Suprapubic skin (tissue), 4 donors: ENCODE measurements around the gene COL4A4. TPM values are rescaled to one million over a fixed set of nuclear protein-coding genes. Genes with fewer than 3 reads are reported as not detected.

Experiments
- DNase-seq, 2 donors: peaks; one replicate each; pipeline ENCODE4 v3.0.0-alpha.2; 2019; ENCODE audit warnings: low spot score in 2 of 2
- H3K27ac ChIP-seq: fragments of 200-600 bp; sonication (generic); one replicate; pipeline ENCODE4 v1.5.1; 2019
- H3K27me3 ChIP-seq: fragments of 200-600 bp; sonication (generic); one replicate; pipeline ENCODE4 v1.5.1; 2019
- H3K36me3 ChIP-seq: fragments of 200-600 bp; sonication (generic); one replicate; pipeline ENCODE4 v1.5.1; 2019
- H3K4me1 ChIP-seq: fragments of 200-600 bp; sonication (generic); one replicate; pipeline ENCODE4 v1.5.1; 2019
- H3K4me3 ChIP-seq: fragments of 200-600 bp; sonication (generic); one replicate; pipeline ENCODE4 v1.5.1; 2019; ENCODE audit warnings: mild to moderate bottlenecking
- H3K9me3 ChIP-seq: fragments of 200-600 bp; sonication (generic); one replicate; pipeline ENCODE4 v1.5.1; 2019
- CTCF ChIP-seq, 2 donors: fragments of 200-600 bp in 1 of 2; fragments of 450-650 bp in 1 of 2; sonication (generic) in 1 of 2; IDR thresholded peaks; one replicate each; pipeline ENCODE4 v1.5.1; 2016 to 2019; ENCODE audit warnings: antibody characterized with exemption in 2 of 2, mild to moderate bottlenecking in 1 of 2, moderate library complexity in 1 of 2
- EP300 ChIP-seq: sonication (generic); formaldehyde crosslinking; IDR thresholded peaks from one replicate; pipeline ENCODE4 v1.6.1; 2017; ENCODE audit warnings: antibody characterized with exemption
- POLR2A ChIP-seq, 2 donors: fragments of 450-650 bp; IDR thresholded peaks; one replicate each; pipeline ENCODE4 v1.6.1; 2017; ENCODE audit warnings: antibody characterized with exemption in 2 of 2, mild to moderate bottlenecking in 2 of 2, moderate library complexity in 2 of 2
- POLR2AphosphoS5 ChIP-seq, 3 donors: sonication (generic); formaldehyde crosslinking; IDR thresholded peaks; one replicate each; pipeline ENCODE4 v1.6.1; 2017; ENCODE audit warnings: antibody characterized with exemption in 3 of 3
- WGBS: methylation state at CpG from one replicate; pipeline ENCODE4 v1.1.5; 2018; 5-methylcytosine and 5-hydroxymethylcytosine counted together
- total RNA-seq, 4 donors: library from RNA; depleted of rRNA; stranded (reverse); fragments of >200 nt; gene quantifications; one replicate each; pipeline ENCODE4 v1.1.0, GENCODE V29; 2016

The COL4A4 gene
- total RNA-seq, 4 donors from 2014 or later, result 0.16 to 0.25 (median 0.23) TPM

- TF ChIP-seq CTCF (IDR thresholded peaks at IDR 0.05) (no peak), EP300 (no peak), POLR2A (IDR thresholded peaks at IDR 0.05) (no peak), POLR2AphosphoS5 (IDR thresholded peaks at IDR 0.05) (no peak)
- H3K36me3 ChIP-seq, result peaks cover 22% of the 10 kb centered on the region
- no peak overlapping the region for H3K27ac ChIP-seq
- H3K9me3 ChIP-seq, result no peaks in the 10 kb centered on the region
- no peak overlapping the region for H3K4me3 ChIP-seq
- peaks cover 6% of the 10 kb centered on the region for H3K4me1 ChIP-seq
- 77% methylated on average over 15 of the region's 15 CpGs for WGBS
- no peaks in the 10 kb centered on the region for H3K27me3 ChIP-seq
- DNase-seq, result no peak
Observed at GRCh38 chr2:226995625-226996041, 168.4 kb downstream of the COL4A4 start.

- no peaks in the 10 kb centered on the region for H3K9me3 ChIP-seq
- no peak for TF ChIP-seq POLR2AphosphoS5 (IDR thresholded peaks at IDR 0.05)
- no peak for TF ChIP-seq EP300
- TF ChIP-seq CTCF (IDR thresholded peaks at IDR 0.05), result no peak
- TF ChIP-seq POLR2A (IDR thresholded peaks at IDR 0.05), result no peak
- H3K27me3 ChIP-seq, result no peaks in the 10 kb centered on the region
- H3K4me3 ChIP-seq, result no peak overlapping the region
- DNase-seq, result no peak
- peaks cover 22% of the 10 kb centered on the region for H3K36me3 ChIP-seq
- WGBS, result 85% methylated on average over 4 of the region's 4 CpGs
- peaks cover 6% of the 10 kb centered on the region for H3K4me1 ChIP-seq
- H3K27ac ChIP-seq, result no peak overlapping the region
Observed at GRCh38 chr2:226994775-226995174, 169.2 kb downstream of the COL4A4 start.

GRCh38 chr2:226993171-226993570 is 170.8 kb downstream of the COL4A4 start:
- Histone ChIP-seq H3K27ac (no peak overlapping the region), H3K9me3 (no peaks in the 10 kb centered on the region), H3K27me3 (no peaks in the 10 kb centered on the region), H3K4me3 (no peak overlapping the region), H3K4me1 (peaks cover 6% of the 10 kb centered on the region), H3K36me3 (peaks cover 14% of the 10 kb centered on the region)
- TF ChIP-seq POLR2A (IDR thresholded peaks at IDR 0.05) (no peak), CTCF (IDR thresholded peaks at IDR 0.05) (no peak), POLR2AphosphoS5 (IDR thresholded peaks at IDR 0.05) (no peak), EP300 (no peak)
- no peak for DNase-seq
- 32% methylated on average over 4 of the region's 4 CpGs for WGBS

GRCh38 chr2:226991663-226992062 is 172.3 kb downstream of the COL4A4 start:
- Histone ChIP-seq H3K4me3 (no peak overlapping the region), H3K9me3 (no peaks in the 10 kb centered on the region), H3K4me1 (peaks cover 6% of the 10 kb centered on the region), H3K27me3 (no peaks in the 10 kb centered on the region), H3K36me3 (peaks cover 10% of the 10 kb centered on the region), H3K27ac (no peak overlapping the region)
- no peak for DNase-seq
- WGBS, result 89% methylated on average over 2 of the region's 2 CpGs
- no peak for TF ChIP-seq EP300
- no peak for TF ChIP-seq CTCF (IDR thresholded peaks at IDR 0.05)
- no peak for TF ChIP-seq POLR2A (IDR thresholded peaks at IDR 0.05)
- no peak for TF ChIP-seq POLR2AphosphoS5 (IDR thresholded peaks at IDR 0.05)

GRCh38 chr2:226985583-226985946 is 178.4 kb downstream of the COL4A4 start:
- Histone ChIP-seq H3K4me1 (peaks cover 16% of the 10 kb centered on the region), H3K9me3 (no peaks in the 10 kb centered on the region), H3K36me3 (no peaks in the 10 kb centered on the region), H3K4me3 (no peak overlapping the region), H3K27me3 (no peaks in the 10 kb centered on the region), H3K27ac (no peak overlapping the region)
- 26% methylated on average over 5 of the region's 5 CpGs for WGBS
- no peak for DNase-seq
- no peak for TF ChIP-seq CTCF (IDR thresholded peaks at IDR 0.05)
